K562 (cell line): ENCODE measurements around the gene TRAF3. TPM values are rescaled to one million over a fixed set of nuclear protein-coding genes. Genes with fewer than 3 reads are reported as not detected.
A peak's percentile ranks its signal among the peaks of the same experiment; 100 is the strongest.

Experiments used
- ATF2 ChIP-seq: sonication (generic); formaldehyde crosslinking; IDR thresholded peaks from 2 replicates; pipeline ENCODE4 v1.8.1; 2022; ENCODE audit warnings: missing genetic modification reagents
- BDP1 ChIP-seq: IDR thresholded peaks from 3 replicates; pipeline ENCODE4 v1.6.1; 2011; ENCODE audit not compliant: insufficient read length, insufficient read depth
- C11orf30 ChIP-seq: fragments of 450-650 bp; IDR thresholded peaks from 2 replicates; pipeline ENCODE4 v1.6.1; 2016; ENCODE audit warnings: low read depth, mild to moderate bottlenecking
- CHCHD3 ChIP-seq: fragments of 250-450 bp; sonication (Bioruptor Pico); IDR thresholded peaks from 2 replicates; pipeline ENCODE4 v2.1.2; 2022; ENCODE audit warnings: mild to moderate bottlenecking
- HDAC6 ChIP-seq: IDR thresholded peaks from 2 replicates; pipeline ENCODE4 v1.6.1; 2012; ENCODE audit warnings: low read depth, mild to moderate bottlenecking, control low read depth, inconsistent platforms, low read length, moderate library complexity
- OTX1 ChIP-seq: fragments of 450-650 bp; formaldehyde crosslinking; IDR thresholded peaks from 2 replicates; pipeline ENCODE4 v1.4.0; 2022; ENCODE audit warnings: mild to moderate bottlenecking
- SREBF2 ChIP-seq: sonication (generic); formaldehyde crosslinking; IDR thresholded peaks from 2 replicates; pipeline ENCODE4 v1.4.0; 2020; ENCODE audit warnings: mild to moderate bottlenecking, missing genetic modification reagents
- STAG1 ChIP-seq: sonication (generic); formaldehyde crosslinking; IDR thresholded peaks from 2 replicates; pipeline ENCODE4 v1.5.0; 2020; ENCODE audit warnings: missing genetic modification reagents, borderline replicate concordance
- THAP12 ChIP-seq: fragments of 250-450 bp; sonication (Bioruptor Pico); IDR thresholded peaks from 2 replicates; pipeline ENCODE4 v1.9.0; 2021; ENCODE audit warnings: mild to moderate bottlenecking, inconsistent platforms
- ZBED1 ChIP-seq: IDR thresholded peaks from 2 replicates; pipeline ENCODE4 v1.6.1; 2014
- ZFPM2 ChIP-seq: fragments of 250-450 bp; sonication (Bioruptor Pico); IDR thresholded peaks from 2 replicates; pipeline ENCODE4 v1.5.1; 2022; ENCODE audit warnings: mild to moderate bottlenecking
- polyA plus RNA-seq, 8 experiments: library from polyadenylated mRNA; depleted of rRNA in 4 of 8; stranded (reverse) in 5 of 8; unstranded in 3 of 8; fragments of >200 nt; fragmentation: Nextera tagmentation in 2 of 8; fragmentation: Illumina TruSeq in 1 of 8; extraction: Ambion mirVana in 2 of 8; extraction: Trizol in 1 of 8; gene quantifications; 2 replicates each; pipeline versions ENCODE4 v1.2.1 to v1.2.3, GENCODE V29; 2011 to 2014; ENCODE audit warnings: inconsistent platforms in 1 of 8, missing spikeins in 1 of 8
- total RNA-seq, 7 experiments: library from RNA; depleted of rRNA in 6 of 7; stranded (reverse); fragments of >200 nt in 6 of 7; fragmentation: Illumina TruSeq in 2 of 7; extraction: Trizol in 2 of 7; gene quantifications; 2 replicates each; pipeline versions ENCODE4 v1.2.1 to v1.2.3, GENCODE V29; 2011 to 2021; ENCODE audit warnings: low replicate concordance in 1 of 7

TRAF3 gene
- total and polyA plus RNA-seq, 9 of the 15 experiments (the other 6 are each of a cell fraction or from before 2014, with no cell fraction given): 0.52 to 21.3 (median 9.9) TPM

- TF ChIP-seq C11orf30 (peak; percentile 26; the same call in 1 of the 2 replicates), STAG1 (CRISPR knock-in tag) (no peak), THAP12 (CRISPR knock-in tag) (no peak), OTX1 (no peak), SREBF2 (CRISPR knock-in tag) (no peak), HDAC6 (no peak), ZBED1 (no peak), ZFPM2 (no peak), CHCHD3 (CRISPR knock-in tag) (no peak), ATF2 (CRISPR knock-in tag) (no peak), BDP1 (no peak)
These were observed 63.7 kb downstream of the TRAF3 start (continued) for GRCh38 chr14:102840771-102841528.
